ENCODE results near the gene RAMACL. TPM values are rescaled to one million over a fixed set of nuclear protein-coding genes. Genes with fewer than 3 reads are reported as not detected.

RAMACL gene
- total RNA-seq, 1 donor, result 2.4 TPM

DNA sequence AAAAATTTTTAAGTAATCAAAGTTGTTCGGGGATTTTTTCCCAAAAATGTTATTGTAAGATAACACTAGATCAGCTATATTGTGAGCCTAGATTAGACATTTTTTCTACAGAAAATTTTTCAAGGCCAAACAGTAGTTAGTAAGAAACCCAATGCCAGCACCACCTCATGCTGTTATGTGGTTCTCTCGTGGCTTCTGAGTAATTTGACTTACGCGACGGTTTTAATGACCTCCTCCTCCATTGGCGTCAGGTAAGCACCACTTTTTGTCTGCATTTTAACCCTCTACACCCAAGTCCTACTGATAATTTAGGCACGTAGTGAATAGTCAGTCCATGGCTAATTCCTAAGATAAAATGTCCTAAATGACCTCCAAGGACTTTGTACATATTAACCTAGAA, 30.9 kb upstream of the RAMACL start:
- no peak overlapping the region for H3K4me3 ChIP-seq (ENCODE audit: low read depth, low read length)
- no peak for DNase-seq (ENCODE audit: low read depth)
- TF ChIP-seq, protein P1, sequence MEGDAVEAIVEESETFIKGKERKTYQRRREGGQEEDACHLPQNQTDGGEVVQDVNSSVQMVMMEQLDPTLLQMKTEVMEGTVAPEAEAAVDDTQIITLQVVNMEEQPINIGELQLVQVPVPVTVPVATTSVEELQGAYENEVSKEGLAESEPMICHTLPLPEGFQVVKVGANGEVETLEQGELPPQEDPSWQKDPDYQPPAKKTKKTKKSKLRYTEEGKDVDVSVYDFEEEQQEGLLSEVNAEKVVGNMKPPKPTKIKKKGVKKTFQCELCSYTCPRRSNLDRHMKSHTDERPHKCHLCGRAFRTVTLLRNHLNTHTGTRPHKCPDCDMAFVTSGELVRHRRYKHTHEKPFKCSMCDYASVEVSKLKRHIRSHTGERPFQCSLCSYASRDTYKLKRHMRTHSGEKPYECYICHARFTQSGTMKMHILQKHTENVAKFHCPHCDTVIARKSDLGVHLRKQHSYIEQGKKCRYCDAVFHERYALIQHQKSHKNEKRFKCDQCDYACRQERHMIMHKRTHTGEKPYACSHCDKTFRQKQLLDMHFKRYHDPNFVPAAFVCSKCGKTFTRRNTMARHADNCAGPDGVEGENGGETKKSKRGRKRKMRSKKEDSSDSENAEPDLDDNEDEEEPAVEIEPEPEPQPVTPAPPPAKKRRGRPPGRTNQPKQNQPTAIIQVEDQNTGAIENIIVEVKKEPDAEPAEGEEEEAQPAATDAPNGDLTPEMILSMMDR (IDR thresholded peaks at IDR 0.05; ENCODE audit: insufficient read depth, low read length), result no peak

DNA sequence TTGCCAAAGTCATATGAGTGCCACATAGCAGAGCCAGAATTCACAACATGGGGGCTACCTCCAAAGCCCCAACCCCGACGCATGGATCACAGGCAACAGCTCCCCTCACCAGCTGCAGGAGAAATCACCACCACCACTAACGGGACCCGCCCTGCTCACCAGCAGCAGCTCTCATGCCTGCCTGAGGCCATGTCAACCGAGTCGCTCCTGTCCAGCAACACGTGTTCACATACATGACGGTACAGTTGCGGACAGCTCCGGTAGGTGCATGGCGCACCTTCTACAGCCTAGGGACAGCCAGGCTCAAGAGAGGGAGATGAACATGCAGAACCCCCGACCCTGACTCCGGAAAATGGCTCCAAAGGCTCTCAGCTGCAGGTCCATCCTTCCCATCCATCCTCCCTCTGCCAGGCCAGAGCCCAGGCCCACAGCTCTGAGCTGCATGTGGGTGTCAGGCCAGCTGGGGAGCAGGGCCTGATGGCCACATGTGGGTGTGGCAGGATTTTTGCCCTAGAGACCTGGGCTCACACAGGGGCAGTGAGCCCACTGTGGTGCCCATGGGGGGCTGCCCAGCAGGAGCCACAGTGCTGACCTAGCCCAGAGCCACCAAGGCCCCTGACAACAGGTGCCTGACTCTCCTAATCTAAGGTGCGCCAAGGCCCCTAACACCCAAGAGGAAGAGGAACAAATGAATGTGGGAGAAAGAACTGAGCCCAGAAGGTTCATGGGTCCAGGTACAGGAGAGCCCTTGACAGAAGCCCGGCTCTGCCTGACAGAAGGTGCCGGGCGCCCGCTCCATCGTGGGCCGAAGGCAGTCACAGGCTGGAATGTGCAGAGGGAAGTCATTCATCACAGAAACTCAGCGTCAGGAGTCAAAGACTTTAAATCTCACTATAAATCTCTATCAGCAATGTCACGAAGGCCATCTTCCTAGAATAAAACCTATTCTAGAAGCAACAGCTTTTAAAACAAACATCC, 30.1 kb upstream of the RAMACL start:
- DNase-seq (ENCODE audit: low read depth), result no peak
- no peak overlapping the region for H3K4me3 ChIP-seq (ENCODE audit: low read depth, low read length)
- TF ChIP-seq, protein P1 (IDR thresholded peaks at IDR 0.05; ENCODE audit: insufficient read depth, low read length), result no peak

GRCh38 chr6:166615059-166615770, 28.7 kb upstream of the RAMACL start:
- no peak for DNase-seq (ENCODE audit: low read depth)
- TF ChIP-seq, protein P1 (IDR thresholded peaks at IDR 0.05; ENCODE audit: insufficient read depth, low read length), result no peak
- H3K4me3 ChIP-seq (ENCODE audit: low read depth, low read length), result no peak overlapping the region

DNA sequence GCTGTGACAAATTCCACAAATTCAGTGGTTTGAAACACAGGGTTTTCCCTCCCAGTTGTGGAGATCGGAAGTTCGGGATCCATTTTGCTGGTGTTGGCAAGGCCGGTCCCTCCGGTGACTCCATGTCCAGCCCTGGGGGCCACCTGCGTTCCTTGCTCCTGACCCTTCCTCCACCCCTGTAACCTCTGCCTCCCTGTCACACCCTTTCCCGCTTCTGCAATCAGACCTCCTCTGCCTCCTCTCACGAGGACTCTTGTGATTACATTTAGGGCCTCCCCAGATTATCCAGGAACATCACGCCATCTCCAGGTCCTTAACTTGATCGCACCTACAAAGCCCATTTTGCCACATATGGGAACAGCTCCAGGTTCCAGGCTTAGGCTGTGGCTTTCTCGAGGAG, 28.1 kb upstream of the RAMACL start:
- TF ChIP-seq, protein P1 (IDR thresholded peaks at IDR 0.05; ENCODE audit: insufficient read depth, low read length), result no peak
- H3K4me3 ChIP-seq (ENCODE audit: low read depth, low read length), result no peak overlapping the region
- DNase-seq (ENCODE audit: low read depth), result no peak

DNA sequence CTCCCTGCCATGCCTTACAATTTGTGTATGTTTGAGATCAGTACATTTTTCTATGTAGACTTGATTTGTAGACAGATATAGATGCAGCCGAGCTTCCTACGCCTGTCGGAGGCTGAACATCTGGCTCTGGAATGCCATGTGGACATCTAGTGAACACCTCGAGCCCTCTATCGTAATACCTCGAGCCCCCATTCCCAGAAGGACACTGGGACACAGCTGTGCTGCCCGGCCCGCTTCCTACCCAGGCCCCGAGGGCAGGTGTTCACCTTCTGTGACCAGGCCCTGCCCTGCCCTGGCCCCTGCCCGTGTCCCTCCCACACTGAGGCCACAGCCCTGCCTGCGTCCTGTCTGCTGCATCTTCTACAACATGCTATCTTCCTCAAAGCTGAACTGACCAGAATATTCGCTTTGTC, 27.7 kb upstream of the RAMACL start:
- no peak for DNase-seq (ENCODE audit: low read depth)
- TF ChIP-seq, protein P1 (IDR thresholded peaks at IDR 0.05; ENCODE audit: insufficient read depth, low read length), result no peak
- no peak overlapping the region for H3K4me3 ChIP-seq (ENCODE audit: low read depth, low read length)

DNA sequence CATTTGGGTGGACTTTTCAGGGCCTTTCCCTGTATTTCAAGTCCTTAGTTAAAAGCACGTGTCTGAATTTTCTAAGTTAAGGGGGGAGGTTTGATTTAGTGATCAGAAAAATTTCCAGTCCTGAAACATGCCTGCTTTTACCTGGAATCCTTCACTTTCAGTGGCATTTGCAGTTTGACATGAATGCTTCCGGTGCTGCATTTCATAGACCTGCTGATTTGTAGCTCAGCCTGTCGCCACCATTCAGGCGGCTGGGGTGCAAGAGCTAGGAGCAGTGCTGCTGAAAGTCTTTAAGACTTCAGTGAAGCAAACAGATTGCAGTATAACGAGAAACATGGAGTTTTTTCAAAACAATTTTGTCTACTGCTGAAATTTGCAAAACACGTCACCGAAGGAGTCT, 26.5 kb upstream of the RAMACL start:
- no peak for DNase-seq (ENCODE audit: low read depth)
- TF ChIP-seq, protein P1 (IDR thresholded peaks at IDR 0.05; ENCODE audit: insufficient read depth, low read length), result no peak

More for the DNA sequence above, 26.5 kb upstream of the RAMACL start:
- no peak overlapping the region for H3K4me3 ChIP-seq (ENCODE audit: low read depth, low read length)

Measured in fibroblast of the aortic adventitia (primary cell).